HK-2 (cell line): ENCODE results near the gene METAP2.

Source experiments
- DNase-seq: peaks from one replicate; pipeline ENCODE4 v3.0.0-alpha.2; 2018; ENCODE audit not compliant: unreplicated experiment

Gene METAP2

DNA sequence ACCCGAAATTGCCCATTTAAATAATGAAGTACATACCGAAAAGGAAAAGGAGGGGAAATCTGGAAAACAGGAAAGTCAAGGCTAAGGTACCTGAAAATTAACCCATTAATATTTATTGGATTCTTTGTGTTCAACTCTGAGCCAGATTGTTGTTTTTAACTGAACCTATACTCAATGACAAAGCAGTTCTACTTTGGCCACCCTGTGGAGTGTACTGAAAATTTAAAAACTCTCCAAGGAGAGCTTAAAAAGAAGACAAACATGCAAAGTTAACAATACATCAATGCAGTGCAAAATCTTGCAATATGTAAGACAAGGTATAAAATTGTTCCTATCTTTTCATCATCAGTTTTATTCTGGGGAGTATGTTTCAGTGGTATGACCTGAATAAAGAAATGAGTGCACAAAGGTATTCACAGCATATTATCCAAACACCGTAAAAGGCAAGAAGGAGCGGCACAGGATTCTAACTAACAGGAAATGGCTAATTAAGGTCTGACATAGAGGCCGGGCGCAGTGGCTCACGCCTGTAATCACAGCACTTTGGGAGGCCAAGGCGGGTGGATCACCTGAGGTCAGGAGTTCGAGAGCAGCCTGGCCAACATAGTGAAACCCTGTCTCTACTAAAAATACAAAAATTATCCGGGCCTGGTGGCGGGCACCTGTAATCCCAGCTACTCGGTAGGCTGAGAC lies 75.6 kb downstream of the METAP2 start:
- DNase-seq, result no peak

DNA sequence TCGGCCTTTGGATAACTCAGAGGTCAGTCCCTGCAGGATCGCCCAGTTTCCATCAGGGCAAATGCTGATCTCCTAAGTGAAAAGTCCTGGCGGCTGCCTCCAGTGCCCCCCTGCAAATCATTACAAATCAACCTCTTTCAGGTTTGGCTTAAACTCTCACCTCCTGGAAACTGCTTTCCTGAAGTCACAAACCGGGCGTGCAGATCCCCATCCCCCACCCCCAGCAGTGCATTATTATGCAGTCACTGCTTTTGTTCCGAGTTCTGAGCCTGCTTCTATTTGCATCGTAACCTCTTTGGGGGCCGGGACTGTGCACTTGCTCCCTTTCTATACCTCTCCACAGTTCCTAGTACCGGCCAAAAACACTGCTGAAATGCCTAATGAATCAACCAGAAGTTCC lies 77.4 kb downstream of the METAP2 start, which contains the start of gene USP44:
USP44 (minus strand) TSS at position 172 of the 400 bp plus-strand sequence. CDS start 17,220 bp downstream, outside the sequence.
- no peak for DNase-seq

DNA sequence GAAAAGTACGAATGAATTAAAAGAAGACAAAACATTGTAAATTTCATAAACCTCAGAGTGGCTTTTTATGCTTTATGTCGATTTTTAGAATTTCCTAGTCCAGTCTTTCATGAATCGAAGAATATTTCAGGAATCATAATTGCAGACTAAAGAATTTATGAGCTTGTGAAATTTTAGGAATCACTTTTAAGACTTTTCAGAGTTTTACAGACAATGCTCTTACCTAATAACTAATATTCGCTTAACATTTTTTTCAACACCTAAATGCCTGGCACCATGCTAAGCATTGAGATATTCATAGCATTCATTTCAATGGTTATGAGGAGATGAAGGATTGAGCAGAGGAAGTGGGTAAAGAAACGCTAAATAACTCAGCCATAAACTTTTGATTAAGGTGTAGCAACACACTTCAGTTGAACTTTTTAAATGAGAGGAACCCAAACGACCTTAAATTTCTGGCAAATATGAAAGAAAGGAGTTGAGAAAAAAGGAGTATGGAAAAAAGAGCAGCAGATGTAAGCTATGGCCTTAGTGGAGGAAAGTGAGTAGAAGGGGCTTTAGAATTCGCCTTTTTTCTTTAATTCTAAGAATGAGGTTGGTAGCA lies 78.1 kb downstream of the METAP2 start:
- no peak for DNase-seq

DNA sequence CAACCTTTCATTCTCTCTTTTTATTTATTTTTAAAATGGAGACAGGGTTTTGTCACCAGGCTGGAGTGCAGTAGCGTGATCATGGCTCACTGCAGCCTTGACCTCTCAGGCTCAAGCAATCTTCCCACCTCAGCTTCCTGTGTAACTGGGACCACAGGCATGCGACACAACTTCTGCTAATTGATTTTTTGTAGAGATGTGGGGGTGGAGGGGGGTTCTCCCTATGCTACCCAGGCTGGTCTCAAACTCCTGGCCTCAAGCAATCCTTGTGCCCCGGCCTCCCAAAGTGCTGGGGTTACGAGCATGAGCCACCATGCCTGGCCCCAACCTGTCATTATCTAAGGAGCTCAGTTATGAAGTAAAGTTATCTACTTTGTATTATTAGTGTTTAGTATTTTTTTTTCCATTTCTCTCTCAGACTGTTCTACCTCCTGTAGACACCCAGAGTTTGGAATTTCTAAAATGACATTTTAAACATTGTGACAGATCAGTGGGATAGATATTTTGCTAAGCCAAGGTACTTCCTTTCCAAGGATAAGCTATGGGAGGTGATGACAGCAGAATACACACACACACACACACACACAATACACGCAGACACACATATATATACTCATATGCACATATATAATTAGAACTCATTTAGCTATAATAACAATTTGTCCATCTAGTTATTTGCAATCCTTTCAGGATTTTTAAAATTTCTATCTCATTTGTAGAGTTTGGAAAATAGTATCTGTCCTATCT lies 79.4 kb downstream of the METAP2 start:
- no peak for DNase-seq

DNA sequence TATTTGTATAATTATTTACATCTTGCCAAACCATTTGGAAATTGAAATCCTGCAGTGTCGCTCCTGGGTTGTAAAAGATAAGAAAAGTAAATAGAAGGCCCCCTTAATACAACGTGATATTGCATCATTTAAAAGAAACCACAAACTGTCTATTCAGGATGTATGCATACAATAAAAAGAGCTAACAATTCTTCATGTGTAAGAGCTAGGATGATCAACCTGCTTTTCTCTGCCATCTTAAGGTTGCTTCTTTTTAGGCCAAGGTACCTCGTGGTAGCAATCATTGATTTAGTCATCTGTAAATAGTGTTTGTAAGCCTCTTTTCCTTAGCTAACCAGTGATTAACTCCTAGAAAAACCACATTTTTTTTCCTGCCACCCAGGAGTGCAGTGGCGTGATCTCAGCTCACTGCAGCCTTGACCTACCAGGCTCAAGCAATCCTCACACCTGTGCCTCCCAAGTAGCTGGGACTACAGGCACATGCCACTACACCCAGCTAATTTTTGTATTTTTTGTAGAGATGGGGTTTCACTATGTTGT lies 80.7 kb downstream of the METAP2 start:
- DNase-seq, result no peak

DNA sequence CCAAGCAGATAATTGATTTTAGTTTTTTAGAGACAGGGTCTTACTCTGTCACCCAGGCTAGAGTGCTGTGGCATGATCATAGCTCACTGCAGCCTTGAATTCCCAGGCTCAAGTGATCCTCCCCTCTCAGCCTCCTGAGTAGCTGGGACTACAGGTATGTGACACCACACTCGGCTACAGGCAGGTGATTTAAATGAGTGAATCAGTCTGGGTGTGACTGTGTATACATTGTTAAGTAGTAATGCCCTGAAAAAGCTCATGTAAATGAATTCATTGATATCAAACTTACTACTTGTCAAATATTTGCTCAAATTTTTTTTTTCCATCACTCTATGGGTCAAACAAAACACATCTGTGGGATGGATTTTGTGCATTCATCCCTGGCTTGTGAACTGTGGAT lies 83.7 kb downstream of the METAP2 start:
- DNase-seq, result no peak
